NCI-H187 (cell line): Measurements from ENCODE around the gene MOGAT2.

Source experiments
- DNase-seq, 2 experiments: peaks; one replicate each; lab custom pipeline; 2025; lab: John Stamatoyannopoulos, UW

The MOGAT2 gene

DNA sequence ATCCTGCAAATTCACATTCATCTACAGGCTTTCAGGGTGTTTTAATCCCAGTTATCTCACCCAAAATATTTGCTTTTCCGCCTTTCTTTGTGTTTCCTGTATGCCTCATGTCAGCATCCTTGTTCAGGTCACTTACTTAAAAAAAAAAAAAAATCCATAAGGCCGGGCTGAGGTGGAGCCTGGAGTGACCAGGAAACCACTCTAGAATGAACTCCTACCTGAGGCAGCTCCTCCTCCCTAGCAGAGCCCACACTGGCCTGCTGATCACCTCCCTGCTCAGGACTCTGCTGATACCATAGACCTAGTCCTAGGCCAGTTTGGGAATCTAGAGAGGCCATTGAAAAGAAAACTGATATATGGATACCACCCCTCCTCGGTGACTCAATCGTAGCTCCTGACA, 42.2 kb downstream of the MOGAT2 start:
- no peak for DNase-seq

DNA sequence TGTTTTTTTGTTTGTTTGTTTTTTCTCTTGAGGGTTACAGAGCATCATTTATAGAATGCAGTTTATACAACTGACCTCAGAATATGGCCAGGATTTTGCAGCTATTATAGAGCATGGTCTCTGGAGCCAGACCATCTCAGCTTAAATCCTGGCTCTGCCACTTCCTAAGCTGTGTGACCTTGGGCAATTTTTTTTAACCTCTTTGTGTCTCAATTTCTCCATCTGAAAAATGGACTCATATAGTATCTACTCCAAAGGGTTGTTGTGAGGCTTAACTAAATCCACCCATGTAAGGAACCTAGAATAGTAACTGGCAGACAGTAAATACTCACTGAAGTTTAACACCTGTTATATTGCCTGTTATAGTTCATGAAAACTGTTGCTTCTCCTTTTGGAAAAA, 42.6 kb downstream of the MOGAT2 start:
- no peak for DNase-seq

DNA sequence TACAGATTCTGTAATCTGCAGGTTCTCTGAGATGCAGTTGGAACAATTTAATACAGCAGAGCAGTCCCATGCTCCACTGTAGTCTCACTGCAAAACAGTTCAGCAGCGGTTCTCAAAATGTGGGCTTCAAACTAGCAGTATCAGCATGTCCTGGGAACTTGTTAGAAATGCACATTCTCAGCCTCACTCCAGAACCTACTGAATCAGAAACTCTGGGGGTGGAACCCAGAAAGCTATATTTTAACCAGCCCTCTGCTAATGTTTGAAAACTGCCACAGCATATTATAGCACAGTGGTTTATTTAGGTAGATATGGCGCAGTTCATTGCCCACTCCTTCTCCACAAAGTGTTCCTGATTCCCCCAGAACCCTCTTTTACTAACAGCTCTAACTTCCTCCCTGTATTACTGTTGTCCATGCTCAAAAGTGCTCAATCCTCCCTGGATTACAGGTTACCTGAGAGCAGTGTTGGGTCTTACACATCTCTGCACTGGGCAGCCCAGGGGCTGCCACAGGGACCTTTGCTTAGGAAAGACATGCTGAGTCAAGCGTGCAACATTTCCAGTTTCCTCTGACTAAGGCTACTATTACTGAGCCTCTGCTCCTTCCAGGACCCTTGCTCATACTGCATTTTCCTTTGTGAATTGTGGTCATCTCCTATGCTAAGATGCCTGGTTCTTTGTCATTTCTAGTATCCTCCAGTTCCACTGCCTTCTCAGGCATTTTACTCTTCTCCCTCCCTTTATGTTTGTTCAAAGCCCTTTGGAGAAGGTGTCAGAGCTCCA, 43.3 kb downstream of the MOGAT2 start:
- no peak for DNase-seq

DNA sequence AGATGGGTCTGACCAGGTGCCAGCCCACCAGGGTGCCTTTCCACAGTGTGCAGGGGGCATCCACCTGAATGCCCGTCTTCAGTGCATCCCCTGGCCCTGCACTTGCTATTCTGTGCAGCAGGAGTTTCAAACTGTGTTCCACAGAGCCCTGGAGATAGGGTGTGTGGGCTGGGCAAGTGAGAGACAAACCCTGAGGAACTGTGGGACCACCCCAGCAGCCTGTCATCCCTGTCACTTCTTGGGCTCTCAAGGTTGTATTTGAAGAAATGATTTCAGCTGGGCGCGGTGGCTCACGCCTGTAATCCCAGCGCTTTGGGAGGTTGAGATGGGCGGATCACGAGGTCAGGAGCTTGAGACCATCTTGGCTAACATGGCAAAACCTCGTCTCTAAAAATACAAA, 44.5 kb downstream of the MOGAT2 start:
- DNase-seq: no peak

DNA sequence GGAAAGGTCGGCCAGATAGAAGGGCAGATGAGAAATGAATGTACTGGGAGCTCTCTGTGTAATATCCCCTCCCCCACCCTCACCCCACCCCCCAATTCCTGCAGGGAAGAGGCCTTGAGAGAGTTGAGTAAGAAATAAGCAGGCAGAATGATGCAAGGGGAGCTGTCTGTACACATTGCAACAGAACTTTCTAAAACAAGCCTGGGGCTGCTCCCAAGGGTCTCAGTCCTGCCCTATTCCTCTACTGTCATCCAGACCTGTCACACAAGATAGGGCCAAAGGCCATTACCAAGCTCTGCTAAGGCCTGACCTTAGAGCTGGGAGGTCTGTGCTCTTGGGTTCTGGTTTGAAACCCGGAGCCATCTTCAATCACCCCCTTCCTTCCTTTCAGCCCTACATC, 45.2 kb downstream of the MOGAT2 start:
- no peak for DNase-seq

DNA sequence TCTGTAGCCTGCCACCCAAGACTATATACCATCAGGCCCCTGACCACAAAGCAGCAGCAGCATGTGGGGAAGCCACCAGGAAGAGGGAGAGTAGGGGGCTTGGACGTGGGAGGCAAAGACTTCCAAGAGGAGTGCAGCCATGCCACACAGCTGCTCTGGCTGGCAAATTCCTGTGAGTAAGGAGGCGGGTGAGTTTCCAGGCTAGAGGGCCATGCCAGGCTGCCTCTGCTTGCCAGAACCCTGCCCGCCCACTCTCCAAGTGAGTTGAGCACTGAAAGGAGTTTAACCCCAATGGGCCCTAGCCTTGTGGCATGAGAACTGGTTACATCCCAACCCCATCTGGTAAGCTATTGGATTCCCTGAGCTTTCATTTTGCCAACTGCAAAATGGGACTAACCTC, 46.2 kb downstream of the MOGAT2 start:
- no peak for DNase-seq

DNA sequence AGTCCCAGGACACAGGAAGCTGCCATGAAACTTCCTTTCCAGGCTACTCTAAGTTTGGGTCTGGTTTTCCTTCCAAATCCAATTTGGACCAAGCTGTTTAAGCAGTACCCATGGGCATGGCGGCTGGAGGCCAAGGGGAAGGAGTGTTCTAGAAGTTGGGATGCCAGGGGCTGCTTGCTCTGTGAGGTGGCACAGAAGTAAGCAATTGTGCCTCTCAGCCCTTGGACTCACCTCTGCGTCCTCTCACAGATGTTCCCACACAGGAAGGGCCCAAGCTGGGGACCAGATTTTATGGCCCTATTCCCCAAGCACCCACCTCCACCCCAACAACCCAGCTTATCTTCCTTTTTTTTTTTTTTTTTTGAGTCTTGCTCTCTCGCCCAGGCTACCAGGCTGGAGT, 47.5 kb downstream of the MOGAT2 start:
- no peak for DNase-seq

DNA sequence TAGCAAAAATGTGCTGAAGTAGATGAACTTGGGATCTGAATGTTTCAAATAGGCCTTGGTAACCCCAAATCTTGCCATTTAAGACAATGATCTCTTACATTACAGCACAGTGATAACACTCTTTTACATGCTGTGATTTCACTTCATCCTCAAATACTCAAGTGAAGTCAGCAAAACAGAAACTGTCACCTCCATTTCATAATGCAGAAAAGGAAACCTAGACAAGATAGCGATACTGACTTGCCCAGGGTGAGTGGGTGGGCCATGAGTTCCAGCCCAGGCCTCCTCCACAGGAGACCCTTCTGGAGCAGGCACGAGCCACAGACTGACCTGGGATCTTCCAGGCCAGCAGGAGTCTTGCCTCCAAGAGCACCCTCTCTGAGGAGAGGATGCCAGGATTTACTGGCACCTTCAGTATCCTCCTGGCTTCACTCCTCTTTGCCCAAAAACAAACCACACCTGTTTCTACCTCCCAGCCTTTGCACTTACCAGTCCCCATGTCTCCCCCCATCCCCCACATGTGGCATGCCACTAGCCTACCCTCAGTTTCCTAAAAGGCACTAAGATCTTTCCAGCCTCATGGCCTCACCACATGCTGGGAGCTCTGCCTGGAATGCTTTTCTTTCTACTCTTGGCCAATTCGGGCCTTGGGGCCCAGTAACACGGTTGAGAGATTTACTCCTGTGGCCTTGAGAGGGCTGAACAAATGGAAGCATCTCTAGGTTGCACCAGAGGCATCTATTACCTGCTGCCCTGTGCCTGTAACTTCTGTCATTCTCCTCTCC, 49.0 kb downstream of the MOGAT2 start:
- DNase-seq: no peak

DNA sequence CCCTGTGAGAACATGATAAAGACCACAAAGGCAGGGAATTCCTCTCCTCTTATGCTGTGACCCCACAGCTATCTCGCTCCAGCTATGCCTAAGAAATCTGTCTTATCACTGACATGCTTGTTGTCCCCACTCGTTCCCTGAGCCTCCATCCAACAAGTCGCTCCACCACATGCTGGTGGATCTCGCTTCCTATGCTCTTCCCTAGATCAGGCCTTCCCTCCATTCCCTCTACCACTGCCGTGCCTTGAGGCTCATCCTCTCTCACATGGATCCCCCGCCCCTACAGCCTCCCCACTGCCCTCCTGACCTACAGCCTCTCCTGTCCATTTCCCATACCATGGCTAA, 49.6 kb downstream of the MOGAT2 start:
- no peak for DNase-seq

DNA sequence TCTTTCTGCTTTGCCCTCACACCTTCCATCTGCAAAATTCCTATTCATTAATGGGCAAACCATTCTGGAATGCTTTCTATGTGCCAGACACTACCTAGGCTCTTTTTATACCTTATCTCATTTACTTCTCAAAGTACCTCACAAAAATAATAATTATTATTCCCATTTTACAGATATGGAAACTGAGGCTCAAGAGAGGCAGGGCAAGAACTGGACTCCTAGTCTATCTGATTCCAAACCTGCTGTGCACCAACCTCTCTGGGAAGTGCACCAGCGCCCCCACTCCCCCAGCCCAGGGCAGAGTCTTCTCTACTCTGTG, 50.1 kb downstream of the MOGAT2 start:
- no peak for DNase-seq

DNA sequence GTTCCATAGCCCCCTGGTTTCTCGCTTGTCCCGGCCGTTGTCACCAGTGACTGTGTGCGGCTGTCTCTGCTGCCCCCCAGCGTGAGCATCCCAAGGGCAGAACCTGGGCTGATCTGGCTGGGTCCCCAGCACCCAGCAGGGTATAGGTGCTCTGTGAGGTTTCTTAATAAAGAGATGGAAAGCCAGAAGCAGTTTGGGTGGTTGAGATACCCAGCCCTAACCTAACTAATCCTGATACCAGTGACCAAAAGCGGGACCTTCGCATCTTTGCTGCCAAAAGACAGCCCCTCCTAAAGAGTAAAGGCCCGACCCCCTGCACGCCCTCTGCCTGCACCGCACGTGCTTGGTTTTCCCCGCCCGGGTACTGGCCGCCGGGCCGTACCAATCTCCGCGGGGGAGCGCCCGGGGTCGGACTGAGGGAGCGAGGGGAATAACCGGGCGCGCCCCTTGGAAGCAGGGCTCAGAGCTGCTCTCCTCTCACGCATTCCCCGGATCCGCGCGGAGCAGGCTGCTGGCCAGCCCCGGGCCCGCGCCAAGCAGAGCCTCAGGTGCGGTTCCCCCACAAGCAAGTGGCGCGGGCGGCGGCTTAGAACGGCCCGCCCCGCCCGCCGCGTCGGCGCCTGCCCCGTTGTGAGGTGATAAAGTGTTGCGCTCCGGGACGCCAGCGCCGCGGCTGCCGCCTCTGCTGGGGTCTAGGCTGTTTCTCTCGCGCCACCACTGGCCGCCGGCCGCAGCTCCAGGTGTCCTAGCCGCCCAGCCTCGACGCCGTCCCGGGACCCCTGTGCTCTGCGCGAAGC, 50.7 kb downstream of the MOGAT2 start, which contains the start of gene DGAT2:
Gene DGAT2 (plus strand): TSS at position 667 of the 797 bp plus-strand sequence. CDS start 214 bp downstream, outside the sequence.
- peak; percentile 67 to 77 for DNase-seq

DNA sequence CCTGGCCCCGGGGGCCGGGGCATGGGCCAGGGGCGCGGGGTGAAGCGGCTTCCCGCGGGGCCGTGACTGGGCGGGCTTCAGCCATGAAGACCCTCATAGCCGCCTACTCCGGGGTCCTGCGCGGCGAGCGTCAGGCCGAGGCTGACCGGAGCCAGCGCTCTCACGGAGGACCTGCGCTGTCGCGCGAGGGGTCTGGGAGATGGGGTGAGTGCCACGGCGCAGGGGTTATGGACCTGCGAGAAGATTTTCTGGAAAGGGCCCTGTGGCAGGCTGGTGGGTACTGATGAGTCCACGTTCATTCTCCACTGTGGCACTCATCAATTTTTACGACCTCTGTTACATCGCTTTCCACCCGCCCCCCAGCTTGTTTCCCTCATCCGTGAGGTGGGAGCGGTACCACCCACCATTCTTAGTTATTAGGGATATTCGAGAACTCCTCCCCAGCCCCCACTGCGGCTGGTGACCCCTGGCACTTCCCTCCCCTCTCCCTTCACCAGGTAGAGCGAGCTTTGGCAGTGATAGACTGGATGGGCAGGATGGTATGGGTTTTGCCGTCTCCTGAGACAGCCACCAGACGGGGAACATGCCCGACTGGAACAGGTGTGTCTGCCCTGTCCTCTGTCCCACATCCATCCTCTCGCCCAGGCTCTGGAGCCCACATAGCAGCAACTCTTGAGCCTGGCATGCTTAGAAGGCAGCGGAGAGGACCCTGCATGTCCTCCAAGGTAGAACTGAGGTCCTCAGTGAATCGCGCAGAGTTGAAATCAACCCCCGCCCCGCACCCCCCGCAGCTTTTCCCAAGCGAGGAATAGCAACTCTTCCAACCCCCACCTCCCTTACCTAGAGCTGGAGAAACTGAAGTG, 51.5 kb downstream of the MOGAT2 start:
- DNase-seq: no peak

DNA sequence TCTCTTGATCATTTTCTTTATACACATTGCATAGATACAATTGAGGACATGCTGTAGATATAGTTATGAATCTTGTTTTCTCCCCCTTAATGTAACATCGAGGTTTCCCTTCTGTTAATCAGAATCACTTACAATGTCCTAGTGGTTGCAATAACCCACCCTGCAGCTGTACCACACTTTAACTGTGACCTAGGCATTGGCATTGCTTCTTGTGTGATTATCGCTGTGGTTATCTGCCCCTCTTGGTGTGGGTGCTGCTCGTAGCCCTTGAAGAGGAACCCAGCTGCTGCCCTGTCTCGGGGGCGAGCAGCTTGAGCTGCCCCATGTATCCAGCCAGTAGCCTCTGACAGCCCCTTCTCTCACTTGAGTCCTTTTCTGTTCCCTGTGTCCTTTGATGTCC, 52.5 kb downstream of the MOGAT2 start:
- no peak for DNase-seq

DNA sequence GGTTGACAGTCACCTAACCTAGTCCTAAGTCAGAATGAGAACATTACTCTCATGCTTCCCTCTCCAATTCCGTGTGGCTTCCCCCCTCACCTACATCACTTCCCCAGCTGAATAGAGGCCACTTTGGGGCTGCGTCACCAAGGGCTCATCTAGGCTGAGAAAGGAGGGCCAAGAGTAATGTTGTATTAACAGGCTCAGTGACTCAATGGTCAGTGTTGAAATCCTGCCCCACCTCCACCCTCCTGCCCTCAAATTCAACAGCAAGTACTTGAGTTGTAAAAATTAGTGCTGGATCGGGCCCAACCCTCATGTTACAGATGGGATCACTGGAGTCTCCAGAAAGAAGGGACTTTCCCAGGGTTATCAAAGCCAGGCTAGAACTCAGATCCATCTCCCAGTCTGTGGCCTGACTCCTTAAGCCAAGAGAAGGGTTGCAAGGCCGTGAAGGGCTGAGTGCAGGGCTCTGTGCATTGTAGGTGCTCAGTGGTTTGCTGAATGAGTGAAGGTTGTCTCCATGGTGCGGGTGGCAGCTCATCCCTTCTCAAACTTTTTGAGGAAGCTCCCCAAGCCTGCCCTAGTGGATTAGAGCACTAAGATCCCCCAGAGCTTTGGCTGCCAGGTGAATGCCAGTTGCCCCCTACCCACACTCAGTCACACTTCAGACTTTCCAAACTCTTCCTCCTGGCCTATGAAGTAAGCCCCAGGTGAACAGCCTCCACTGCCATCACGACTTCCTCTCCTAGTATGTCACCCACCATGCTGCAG, 54.2 kb downstream of the MOGAT2 start:
- no peak for DNase-seq

DNA sequence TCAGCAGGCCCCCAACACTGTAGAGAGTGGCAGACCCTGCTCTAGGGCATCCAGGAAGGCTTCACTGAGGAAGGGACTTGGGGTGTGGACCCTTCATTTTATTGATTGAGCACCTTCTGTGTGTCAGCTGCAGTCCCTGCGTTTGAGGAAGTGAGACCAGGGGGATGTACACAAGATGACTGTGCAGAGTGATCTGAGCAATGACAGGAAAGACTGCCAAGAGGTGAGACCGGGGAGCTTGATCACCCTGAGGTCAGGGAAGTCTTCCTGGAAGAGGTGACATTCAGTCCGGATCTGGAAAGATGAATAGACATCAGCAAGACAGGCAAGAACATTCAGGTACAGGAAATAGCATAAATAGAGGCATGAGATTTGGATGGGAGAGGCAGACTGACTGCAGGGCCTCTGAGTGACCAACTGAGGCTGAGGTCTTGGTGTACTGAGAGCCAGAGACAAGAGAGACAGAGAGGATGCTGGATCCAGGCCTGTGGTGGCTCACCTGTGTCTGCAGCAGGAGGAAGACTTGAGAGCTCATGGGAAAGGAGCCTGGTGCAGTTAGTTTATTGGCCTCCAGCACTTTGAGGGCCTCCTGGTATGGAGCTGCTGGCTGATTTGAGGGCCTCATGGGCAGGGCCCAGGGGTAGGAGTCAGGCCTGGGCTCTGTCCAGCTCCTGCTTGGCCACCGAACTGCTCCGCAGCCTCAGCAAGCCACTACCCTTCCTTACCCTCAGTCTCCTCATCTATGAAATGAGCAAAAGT, 56.1 kb downstream of the MOGAT2 start:
- no peak for DNase-seq

DNA sequence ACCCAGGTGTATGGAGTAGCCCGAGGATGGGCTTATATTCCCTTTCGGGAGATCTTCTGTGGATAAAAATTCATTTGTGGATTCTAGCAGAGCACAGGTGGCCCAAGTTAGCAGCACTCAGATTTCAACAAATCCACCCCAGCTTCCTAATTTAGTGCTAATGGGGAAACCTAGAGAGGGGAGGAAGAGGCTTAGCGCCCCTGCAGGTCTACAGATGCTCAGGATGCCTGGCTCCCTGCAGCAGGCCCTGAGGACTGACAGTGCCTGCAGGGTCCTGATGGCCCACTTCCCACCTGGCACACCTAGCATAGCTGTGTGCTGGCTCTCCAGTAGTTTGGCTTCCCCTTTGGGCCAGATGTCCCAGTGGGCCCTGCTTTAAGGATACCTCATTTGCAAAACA, 57.4 kb downstream of the MOGAT2 start:
- DNase-seq: no peak

DNA sequence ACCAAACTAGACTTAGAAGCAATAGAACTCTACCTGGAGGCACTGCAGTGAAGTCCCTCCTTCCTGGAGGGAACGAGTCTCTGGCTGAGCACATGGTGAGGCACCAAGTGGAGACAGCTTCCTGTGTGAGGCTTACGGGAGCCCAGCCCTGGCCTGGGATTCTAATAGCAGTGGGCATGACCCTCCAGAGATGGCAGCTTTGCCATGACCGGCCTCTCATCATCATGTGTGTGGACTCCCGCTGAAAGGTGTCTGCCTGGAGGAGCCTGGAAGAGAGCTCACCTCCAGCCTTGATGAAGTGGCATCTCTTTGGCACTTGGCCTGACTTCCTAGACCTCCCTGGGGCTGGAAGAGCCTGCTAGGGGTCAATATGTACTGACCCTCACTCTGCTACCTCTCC, 58.9 kb downstream of the MOGAT2 start:
- no peak for DNase-seq

DNA sequence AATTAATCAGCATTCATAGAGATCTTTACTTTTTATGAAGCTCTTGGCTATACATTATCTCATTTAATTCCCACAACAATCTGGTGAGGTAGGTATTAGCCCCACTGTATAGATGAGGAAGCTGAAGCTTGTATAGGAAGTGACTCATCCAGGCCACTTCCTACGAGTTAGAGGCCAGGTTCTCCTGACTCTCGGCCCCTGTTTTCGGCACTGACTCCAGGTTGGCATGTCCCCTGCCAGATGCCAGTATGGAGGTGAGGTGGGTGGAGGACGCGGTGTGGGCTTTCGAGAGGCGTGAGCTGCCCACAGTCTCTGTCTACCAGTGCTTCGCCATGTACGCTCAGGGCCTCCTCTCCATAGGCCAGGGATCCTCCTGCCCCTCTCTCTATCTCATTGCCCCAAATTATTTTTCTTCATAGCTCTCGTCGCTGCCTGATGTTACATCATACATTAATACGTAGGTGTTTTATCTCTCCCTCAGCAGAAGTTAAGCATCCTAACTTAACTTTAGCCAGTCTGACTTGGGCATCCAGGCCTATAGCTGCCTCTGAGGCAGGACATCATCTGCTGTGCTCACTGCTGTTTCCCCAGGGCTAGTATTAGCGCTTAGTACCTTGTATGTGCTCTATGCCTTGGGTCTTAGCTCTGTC, 59.9 kb downstream of the MOGAT2 start:
- DNase-seq: no peak

DNA sequence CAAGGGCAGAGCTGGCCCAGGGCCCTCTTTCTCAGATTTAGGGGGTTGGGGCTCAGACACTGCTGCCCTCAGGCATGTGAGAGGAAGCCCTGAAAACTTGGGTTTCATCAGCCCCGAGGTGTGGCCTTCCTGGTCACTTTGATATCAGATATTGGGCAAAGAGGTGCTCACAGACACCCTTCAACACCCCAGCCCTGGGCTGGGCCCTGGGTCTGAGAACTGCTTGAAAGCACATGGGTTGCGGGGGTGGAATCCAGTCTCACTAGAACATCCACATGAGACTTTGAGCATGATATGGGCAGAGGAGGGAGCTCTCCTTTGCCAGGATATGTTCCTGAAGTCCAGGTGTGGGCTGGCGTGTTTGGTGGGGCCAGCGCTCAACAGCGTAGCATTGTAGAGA, 61.3 kb downstream of the MOGAT2 start:
- DNase-seq: no peak

DNA sequence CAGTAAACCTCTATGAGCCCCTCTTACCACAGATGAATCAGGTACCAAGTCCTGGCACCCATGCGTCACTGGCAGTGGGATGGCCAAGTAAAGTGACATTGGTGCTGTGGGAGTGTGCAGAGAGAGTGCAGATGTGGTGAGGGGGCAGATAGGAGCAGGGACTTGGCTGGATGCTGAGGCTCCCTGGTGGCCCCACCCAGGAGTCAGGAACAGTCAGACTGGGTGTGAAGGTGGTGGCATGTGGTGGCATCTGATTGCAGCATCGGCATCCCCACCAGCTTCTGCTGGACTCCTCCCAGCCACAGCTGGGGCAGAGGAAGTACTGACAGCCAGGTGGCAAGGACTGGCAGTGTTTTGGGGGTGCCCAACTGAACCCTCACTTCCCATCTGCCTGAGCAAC, 62.3 kb downstream of the MOGAT2 start:
- no peak for DNase-seq
